Inferior parietal cortex (tissue), 1 donor: ENCODE results near the gene GPANK1.

Experiments used
- DNase-seq: peaks from one replicate; pipeline ENCODE4 v3.0.0-alpha.2; 2016; ENCODE audit errors: extremely low spot score

GPANK1 gene

DNA sequence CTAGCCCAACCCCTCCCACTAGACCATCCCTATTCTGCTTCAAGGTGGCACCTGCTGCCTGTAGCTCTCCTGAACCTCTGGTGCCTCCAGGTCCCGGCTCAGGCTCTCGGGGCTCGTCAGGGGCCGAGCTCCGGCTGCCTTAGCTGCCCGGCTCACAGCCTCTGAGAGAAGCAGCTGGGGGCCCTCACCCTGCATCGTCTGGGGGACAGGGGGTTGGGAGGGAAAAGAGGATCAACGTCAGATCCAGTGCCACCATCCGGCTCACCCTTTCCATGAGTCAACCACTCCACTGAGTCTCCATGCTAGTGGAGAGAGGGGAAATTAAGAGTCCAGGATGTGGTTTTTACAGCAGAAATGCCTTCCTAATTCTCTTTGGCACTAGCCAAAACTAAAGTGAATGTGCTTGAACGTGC is 25.3 kb downstream of the GPANK1 start:
- DNase-seq, result no peak

DNA sequence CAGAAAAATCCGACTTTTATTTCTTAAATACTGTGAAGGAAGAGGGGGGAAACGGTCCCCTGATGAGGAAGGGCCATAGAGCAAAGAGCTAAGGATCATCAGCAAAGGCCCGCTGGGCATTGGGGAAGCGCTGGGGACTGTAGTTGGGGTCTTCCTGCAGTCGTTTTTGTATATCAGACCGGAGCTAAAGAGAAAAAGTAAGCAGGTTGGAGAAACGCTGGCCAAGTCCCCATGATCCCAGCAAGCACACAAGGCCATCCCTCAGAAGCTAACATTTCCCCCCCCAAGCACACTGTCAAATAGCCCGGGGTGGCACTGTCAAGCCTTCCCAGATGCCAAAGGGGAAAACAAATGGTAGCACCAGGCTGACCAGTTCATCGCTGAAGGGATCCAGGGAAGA is 25.8 kb downstream of the GPANK1 start:
- no peak for DNase-seq

DNA sequence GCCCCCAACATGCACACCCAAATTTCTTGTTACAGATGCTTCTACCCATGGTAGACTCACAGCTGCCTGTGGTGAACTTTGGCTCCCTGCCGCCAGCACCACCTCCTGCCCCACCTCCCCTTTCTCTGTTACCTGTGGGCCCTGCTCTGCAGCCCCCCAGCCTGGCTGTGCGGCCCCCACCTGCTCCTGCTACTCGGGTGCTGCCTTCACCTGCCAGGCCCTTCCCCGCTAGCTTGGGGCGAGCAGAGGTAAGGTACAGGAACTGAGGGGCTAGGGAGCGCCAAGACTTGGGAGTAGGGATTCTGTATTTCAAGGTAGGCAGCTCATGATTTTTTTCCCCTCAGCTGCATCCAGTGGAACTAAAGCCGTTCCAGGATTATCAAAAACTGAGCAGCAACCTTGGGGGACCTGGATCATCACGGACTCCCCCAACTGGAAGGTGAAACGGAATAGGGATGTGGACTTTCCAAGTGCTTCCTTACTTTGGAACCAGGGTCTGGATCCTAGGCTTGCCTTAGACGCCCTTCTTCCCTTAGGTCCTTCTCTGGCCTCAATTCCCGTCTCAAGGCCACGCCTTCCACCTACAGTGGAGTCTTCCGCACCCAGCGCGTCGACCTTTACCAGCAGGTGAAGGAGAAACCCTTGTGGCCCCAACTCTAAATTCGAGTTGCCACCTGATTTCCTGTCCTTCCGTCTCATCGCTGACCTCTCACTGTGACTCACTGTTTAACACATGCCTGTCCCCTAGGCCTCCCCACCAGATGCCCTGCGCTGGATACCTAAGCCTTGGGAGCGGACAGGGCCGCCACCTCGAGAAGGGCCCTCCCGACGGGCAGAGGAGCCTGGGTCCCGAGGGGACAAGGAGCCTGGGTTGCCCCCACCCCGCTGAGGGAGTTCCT is 27.9 kb downstream of the GPANK1 start:
- DNase-seq, result no peak

DNA sequence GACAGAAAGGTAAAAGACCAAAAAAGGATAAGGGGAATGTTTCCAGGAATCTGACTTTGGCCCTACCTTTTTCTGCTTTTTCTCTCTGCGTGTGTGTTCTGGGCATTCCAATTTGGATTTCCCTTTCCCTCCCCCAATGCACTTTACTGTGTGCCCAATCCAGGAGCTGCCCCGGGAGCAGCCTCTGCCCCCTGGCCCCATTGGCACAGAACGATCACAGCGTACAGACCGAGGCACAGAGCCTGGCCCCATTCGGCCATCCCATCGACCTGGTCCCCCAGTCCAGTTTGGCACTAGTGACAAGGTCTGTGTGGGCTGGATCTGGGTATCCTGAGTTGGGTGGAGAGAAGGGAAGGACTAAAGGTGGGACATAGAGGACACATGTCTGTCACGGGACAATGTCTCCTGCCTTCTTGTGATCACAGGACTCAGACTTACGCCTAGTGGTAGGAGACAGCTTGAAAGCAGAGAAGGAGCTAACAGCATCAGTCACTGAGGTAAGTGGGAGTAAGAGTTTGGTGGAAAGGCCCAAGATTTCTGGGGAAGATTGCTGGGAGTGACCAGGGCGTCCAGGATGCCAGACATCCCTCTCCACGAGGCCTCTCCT is 29.7 kb downstream of the GPANK1 start:
- DNase-seq, result no peak

DNA sequence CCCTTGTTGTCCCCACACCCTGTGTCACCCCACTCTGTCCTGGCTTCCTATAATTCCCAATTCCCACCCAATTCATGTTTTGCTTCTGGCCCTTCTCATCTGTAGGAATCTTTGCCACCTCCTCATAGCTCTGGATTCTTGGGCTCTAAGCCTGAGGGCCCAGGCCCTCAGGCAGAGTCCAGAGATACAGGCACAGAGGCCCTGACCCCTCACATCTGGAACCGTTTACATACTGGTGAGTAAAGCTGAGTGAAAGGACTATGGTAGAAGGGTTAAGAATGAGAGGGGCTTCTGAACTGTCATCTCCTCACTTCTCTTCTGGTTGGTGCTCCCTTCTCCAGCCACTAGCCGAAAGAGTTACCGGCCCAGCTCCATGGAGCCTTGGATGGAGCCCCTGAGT is 30.7 kb downstream of the GPANK1 start:
- DNase-seq, result no peak

DNA sequence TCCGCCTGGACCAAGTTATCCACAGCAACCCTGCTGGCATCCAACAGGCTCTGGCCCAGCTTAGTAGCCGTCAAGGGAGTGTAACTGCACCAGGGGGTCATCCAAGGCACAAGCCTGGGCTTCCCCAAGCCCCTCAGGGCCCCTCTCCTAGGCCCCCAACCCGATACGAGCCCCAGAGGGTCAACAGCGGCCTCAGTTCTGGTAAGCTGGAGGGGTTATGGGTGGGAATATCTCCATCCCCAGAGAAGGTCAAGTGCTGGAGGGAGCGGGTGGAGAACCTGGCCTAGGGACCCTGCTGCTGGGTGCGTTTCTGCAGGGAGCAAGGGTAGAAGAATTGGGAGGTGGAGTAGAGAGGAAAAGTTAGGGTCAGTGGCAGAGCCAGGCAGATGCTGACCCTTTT is 31.4 kb downstream of the GPANK1 start:
- DNase-seq, result no peak

DNA sequence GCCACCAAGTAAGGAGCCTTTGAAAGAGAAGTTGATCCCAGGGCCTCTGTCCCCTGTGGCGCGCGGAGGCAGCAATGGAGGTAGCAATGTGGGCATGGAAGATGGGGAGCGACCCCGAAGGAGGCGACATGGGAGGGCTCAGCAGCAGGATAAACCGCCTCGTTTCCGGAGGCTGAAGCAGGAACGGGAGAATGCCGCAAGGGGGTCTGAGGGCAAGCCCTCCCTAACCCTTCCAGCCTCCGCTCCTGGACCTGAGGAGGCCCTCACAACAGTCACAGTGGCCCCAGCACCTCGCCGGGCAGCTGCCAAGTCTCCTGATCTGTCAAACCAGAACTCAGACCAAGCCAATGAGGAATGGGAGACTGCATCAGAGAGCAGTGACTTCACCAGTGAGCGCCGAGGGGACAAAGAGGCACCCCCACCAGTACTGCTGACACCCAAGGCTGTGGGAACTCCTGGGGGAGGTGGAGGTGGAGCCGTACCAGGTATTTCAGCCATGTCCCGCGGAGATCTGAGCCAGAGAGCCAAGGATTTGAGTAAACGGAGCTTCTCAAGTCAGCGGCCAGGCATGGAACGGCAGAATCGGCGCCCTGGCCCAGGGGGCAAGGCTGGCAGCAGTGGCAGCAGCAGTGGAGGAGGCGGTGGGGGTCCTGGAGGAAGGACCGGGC is 32.4 kb downstream of the GPANK1 start:
- DNase-seq, result no peak

DNA sequence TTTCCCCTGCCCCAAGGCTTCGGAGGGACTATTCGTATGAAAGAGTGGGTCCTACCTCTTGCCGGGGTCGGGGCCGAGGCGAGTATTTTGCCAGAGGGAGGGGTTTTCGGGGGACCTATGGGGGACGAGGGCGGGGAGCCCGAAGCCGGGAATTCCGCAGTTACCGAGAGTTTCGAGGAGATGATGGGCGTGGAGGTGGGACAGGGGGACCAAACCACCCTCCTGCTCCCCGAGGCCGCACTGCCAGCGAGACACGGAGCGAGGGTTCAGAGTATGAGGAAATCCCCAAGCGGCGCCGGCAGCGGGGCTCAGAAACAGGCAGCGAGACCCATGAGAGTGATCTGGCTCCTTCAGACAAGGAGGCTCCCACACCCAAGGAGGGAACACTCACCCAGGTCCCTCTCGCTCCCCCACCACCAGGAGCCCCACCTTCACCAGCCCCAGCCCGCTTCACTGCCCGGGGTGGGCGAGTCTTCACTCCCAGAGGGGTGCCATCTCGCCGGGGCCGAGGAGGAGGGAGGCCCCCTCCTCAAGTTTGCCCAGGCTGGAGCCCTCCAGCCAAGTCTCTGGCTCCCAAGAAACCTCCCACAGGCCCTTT is 33.0 kb downstream of the GPANK1 start:
- no peak for DNase-seq

DNA sequence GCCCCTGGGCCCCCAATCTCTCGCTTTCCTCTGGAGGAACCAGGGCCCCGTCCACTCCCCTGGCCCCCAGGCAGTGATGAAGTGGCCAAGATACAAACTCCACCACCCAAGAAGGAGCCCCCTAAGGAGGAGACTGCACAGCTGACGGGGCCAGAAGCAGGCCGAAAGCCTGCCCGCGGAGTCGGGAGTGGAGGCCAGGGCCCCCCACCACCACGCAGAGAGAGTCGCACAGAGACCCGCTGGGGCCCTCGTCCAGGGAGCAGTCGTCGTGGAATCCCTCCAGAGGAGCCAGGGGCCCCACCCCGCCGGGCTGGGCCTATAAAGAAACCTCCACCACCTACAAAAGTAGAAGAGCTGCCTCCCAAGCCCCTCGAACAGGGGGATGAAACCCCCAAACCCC is 33.6 kb downstream of the GPANK1 start:
- no peak for DNase-seq

DNA sequence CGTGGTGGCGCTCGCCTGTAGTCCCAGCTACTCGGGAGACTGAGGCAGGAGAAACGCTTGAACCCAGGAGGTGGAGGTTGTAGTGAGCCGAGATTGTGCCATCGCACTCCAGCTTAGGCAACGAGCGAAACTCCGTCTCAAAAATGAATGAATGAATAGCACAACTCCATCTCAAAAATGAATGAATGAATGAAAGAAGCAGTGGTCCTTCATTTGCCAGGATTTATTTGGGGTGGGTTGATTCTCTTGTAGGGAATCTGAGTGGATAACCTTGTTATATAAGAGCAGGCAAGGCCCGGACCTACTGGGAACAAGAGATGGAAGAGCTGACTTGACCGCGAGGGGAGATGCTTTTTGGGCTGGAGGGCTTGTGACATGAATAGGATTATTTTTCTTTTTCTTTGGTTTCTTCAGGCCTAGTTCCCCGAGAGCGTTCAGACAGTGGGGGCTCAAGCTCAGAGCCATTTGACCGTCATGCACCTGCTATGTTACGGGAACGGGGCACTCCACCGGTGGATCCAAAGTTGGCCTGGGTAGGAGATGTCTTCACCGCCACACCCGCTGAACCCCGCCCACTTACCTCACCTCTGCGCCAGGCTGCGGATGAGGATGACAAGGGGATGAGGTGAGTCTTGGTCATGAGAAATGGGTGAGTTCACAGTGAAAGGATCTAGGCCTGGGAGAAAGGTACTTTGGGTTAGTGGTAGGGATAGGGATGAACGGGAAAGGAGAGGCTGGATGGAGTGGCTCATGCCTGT is 34.4 kb downstream of the GPANK1 start:
- no peak for DNase-seq

DNA sequence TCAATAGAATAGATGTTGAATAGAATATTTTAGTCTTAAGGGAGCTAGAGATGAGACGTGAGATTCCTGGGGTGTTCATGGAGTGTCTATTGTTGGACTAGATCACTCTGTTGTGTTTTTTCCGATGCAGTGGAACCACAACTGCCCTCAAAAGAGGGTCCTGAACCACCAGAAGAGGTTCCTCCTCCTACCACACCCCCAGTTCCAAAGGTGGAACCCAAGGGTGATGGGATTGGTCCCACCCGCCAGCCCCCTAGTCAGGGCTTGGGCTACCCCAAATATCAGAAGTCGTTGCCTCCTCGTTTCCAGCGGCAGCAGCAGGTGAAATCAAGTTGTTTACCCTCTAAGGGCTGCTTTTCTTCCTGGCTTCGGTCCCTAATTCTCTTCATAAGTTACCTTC is 35.8 kb downstream of the GPANK1 start:
- no peak for DNase-seq

DNA sequence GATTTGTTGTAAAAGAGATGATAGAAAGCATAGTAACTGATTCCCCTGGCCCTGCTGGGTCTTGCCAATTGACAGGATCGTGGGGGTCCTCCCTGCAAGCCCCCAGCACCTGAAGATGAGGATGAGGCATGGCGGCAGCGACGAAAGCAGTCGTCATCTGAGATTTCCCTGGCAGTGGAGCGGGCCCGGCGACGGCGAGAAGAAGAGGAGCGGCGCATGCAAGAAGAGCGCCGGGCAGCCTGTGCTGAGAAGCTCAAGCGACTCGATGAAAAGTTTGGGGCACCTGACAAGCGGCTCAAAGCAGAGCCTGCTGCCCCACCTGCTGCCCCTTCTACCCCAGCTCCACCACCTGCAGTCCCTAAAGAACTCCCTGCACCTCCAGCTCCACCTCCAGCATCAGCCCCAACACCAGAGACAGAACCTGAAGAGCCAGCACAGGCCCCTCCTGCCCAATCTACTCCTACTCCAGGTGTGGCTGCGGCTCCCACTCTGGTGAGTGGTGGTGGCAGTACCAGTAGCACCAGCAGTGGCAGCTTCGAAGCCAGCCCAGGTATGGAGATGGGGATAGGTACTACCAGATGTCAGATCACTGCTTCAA is 37.0 kb downstream of the GPANK1 start:
- no peak for DNase-seq

DNA sequence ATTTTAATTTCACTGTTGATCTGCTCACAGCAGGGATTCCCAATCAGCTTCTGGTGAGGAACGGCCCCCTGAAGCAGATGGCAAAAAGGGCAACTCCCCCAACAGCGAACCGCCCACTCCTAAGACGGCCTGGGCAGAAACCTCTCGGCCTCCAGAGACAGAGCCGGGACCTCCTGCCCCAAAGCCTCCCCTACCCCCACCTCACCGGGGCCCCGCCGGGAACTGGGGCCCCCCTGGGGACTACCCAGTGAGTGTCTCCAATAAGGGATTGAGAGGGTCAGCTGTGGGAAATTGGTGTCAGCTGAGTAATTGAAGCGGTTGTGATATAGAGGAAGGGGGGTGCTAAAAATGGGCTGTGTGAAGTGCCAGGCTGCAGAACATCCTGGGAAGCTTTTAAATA is 37.8 kb downstream of the GPANK1 start:
- DNase-seq, result no peak

DNA sequence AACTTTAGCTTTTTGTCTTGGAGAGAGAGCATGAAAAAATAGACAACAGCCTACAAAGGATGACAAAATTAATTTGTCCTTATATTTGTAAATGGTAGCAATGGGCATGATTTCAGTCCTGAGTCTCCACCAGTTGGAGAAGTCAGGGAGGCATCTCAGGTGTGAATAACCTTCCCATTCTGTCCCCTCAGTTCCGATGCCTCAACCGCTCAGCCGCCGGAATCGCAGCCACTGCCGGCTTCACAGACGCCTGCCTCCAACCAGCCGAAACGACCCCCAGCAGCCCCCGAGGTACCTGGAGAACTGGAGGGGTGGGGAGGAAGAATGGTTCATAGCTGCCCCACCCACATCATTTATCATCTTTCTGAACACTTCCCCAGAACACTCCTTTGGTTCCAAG is 40.7 kb downstream of the GPANK1 start:
- no peak for DNase-seq

DNA sequence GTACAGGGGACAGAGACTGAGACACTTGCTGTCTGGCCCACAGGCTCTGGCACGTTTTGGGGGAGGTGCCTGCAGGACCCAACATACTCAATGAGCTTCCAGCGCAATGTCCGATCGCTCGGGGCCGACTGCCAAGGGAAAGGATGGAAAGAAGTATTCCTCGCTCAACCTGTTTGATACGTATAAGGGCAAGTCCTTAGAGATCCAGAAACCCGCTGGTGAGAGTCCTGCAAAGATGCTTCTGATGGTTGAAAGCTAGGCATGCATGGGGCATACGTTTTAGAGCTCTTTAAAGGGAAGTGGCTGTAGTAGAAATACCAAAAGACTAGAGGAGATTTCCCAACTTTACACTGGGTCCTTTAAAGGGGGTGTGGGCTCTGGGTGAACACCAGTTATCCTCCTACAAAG is 42.1 kb downstream of the GPANK1 start:
- no peak for DNase-seq

DNA sequence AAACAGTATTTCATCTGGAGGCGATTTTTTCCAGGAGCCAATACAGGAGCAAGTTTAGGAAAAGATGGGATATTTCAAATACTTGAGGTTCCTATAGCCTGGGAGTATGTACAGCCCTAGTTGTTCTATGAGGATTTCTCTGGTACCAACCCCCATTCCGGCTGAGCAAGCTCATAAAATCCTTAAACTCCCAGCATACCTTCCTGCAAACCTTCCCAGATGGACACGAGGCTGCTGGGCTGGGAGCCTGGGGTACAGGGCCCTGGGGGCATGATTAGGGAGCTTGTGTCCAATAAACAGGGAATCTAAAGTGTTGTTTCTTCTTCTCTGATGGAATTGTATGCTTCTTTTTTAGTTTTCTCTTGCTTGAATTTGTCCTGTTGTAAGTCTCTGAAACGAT is 42.8 kb downstream of the GPANK1 start:
- DNase-seq, result no peak

DNA sequence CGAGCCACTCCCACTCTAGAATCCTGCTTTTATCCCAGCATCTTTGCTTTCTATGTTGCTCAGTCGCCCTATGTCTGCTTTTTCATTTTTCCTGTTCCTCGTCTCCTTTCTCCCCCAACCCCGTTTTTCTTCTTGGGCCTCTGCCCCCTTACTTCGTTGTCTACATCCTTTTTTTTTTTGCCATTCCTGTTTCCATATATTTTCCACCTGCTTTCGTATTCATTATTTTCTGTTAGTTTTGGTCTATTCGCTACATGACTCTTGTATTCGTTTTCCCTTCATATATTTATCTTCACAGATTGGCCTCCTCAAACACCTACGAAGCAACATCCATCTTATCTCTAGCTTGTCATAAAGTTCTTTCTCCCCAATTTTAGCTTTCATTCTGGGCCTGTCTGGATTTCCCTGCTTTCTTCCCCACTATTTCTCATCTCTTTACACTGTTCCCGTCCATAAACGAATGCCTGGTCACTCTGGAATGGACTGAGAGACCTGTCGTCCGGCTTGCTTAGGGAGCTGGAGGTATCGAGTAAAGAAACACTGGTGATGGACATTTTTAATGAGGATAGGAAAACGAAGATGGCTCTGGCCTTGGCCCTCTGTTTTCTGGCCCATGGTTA is 43.4 kb downstream of the GPANK1 start:
- peak; percentile 12 for DNase-seq

DNA sequence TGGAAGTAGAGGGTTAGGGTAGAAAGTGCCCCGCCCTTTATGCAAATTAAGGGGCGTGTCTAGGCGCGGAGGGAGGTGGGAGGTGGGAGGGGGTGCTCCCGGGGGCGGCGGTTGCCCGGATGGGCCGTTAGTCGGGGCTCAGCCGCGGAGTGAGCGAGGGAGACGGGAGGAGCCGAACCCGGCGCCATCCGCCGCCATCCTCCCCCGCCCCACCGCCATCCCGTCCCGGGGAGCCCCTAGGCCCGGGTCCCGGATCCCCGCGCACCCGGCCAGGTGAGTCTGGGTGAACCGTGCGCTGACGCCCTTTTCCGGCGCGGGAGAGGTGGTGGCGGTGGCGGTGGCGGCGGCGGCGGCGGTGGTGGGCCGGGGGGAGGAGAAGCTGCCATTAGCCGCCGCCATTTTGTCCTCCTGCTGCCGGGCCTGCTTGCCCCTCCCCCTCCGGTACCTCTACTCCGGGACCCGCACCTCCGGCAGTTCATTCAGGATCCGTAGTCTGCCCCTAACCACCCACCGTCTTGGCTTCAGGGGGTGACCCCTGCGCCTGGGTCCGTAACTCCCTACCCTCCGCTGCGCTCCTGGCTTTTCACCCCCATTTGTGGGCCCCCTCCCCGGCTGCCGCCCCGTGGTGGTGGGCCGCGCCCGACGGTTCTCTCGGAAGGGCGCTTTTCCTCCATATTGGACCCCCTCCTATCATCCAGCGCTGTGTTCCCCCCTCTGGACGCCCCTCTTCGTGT is 44.0 kb downstream of the GPANK1 start, which contains the start of gene PRRC2A:
Gene PRRC2A, plus strand, starts transcription at position 130 of the 734 bp plus-strand sequence. CDS start 2,075 bp downstream, outside the sequence.
- DNase-seq, result peak; percentile 50

DNA sequence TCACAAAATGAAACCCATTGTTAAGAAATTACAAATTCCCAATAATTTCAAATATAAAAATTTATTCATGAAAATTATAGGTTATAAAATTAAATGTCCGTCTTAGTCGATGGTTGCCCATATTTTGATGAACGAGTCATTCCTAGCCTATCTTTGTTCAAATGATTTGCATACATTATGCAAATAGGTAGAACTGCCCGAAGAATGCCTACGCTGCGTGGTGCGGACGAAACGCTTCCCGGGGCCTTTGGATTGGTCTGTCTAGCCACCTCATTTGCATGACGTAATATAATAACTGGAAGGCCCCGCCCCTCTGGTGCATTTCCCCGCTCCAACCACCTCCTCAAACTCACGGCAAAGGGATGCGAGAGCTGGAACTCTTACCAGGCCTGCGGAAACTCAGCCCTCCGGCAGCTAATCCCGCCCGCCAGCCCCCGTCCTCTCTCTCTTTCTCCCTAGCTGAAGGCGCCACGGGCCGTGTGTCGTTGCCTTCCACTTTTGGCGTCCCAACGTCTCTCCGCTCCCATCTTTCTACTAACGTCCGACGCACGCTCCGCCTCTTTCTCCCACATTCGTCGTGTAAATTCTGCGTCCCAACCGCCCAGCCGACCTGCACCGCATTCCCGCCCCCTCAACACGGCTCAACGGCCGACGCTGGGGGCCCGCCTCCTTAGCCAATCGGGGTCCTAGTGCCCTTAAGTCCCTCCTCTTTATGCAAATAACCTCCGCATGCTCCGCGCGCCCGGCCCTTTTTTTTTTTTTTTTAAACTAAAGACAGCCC is 44.8 kb downstream of the GPANK1 start:
- peak; percentile 97 for DNase-seq
